ENCODE data around the gene RAB4A. TPM values are rescaled to one million over a fixed set of nuclear protein-coding genes. Genes with fewer than 3 reads are reported as not detected.

Gene RAB4A
- total RNA-seq, 3 donors from 2014 or later, result 27.5 to 47.8 (median 42.1) TPM

GRCh38 chr1:229300099-229300757 is 29.3 kb downstream of the RAB4A start:
- no peaks in the 10 kb centered on the region for H3K9me3 ChIP-seq
- H3K4me1 ChIP-seq, result no peaks in the 10 kb centered on the region
- no peak for DNase-seq (ENCODE audit: low spot score in 2 of 2)
- no peak overlapping the region for H3K27ac ChIP-seq
- TF ChIP-seq CTCF (IDR thresholded peaks at IDR 0.05) (no peak), POLR2AphosphoS5 (IDR thresholded peaks at IDR 0.05) (no peak), POLR2A (IDR thresholded peaks at IDR 0.05) (no peak)
- intact Hi-C loops (cut with DNase I; ENCODE audit: low total_unique reads), result no loop called here
- no peak overlapping the region for H3K4me3 ChIP-seq
- H3K27me3 ChIP-seq, result no peaks in the 10 kb centered on the region
- peaks cover 3% of the 10 kb centered on the region for H3K36me3 ChIP-seq

GRCh38 chr1:229302740-229303139 is 31.8 kb downstream of the RAB4A start:
- peaks cover 3% of the 10 kb centered on the region for H3K36me3 ChIP-seq
- no peak for DNase-seq (ENCODE audit: low spot score in 2 of 2)

GRCh38 chr1:229303855-229304254 is 32.9 kb downstream of the RAB4A start:
- intact Hi-C loops (cut with DNase I; ENCODE audit: low total_unique reads), result no loop called here
- no peak overlapping the region for H3K27ac ChIP-seq
- no peaks in the 10 kb centered on the region for H3K27me3 ChIP-seq
- no peaks in the 10 kb centered on the region for H3K9me3 ChIP-seq
- no peak for TF ChIP-seq POLR2AphosphoS5 (IDR thresholded peaks at IDR 0.05)
- TF ChIP-seq POLR2A (IDR thresholded peaks at IDR 0.05), result no peak
- no peak for TF ChIP-seq CTCF (IDR thresholded peaks at IDR 0.05)
- DNase-seq (ENCODE audit: low spot score in 2 of 2), result no peak
- no peak overlapping the region for H3K4me3 ChIP-seq
- no peaks in the 10 kb centered on the region for H3K36me3 ChIP-seq
- H3K4me1 ChIP-seq, result no peaks in the 10 kb centered on the region

More at GRCh38 chr1:229302740-229303139, 31.8 kb downstream of the RAB4A start:
- Histone ChIP-seq H3K4me3 (no peak overlapping the region), H3K4me1 (no peaks in the 10 kb centered on the region), H3K27me3 (no peaks in the 10 kb centered on the region), H3K27ac (no peak overlapping the region), H3K9me3 (no peaks in the 10 kb centered on the region)
- intact Hi-C loops (cut with DNase I; ENCODE audit: low total_unique reads), result no loop called here
- TF ChIP-seq CTCF (IDR thresholded peaks at IDR 0.05), result no peak
- no peak for TF ChIP-seq POLR2AphosphoS5 (IDR thresholded peaks at IDR 0.05)
- no peak for TF ChIP-seq POLR2A (IDR thresholded peaks at IDR 0.05)

- no peak for DNase-seq (ENCODE audit: low spot score in 2 of 2)
- H3K9me3 ChIP-seq, result no peaks in the 10 kb centered on the region
- no peak overlapping the region for H3K27ac ChIP-seq
- no peaks in the 10 kb centered on the region for H3K27me3 ChIP-seq
- no peaks in the 10 kb centered on the region for H3K36me3 ChIP-seq
- H3K4me3 ChIP-seq, result no peak overlapping the region
- intact Hi-C loops (cut with DNase I; ENCODE audit: low total_unique reads), result no loop called here
- no peaks in the 10 kb centered on the region for H3K4me1 ChIP-seq
- TF ChIP-seq POLR2AphosphoS5 (IDR thresholded peaks at IDR 0.05) (no peak), POLR2A (IDR thresholded peaks at IDR 0.05) (no peak), CTCF (IDR thresholded peaks at IDR 0.05) (no peak)
Observed at GRCh38 chr1:229305392-229305791, 34.5 kb downstream of the RAB4A start.

- intact Hi-C loops (cut with DNase I; ENCODE audit: low total_unique reads), result no loop called here
- H3K4me1 ChIP-seq, result no peaks in the 10 kb centered on the region
- DNase-seq (ENCODE audit: low spot score in 2 of 2), result no peak
- TF ChIP-seq CTCF (IDR thresholded peaks at IDR 0.05) (no peak), POLR2A (IDR thresholded peaks at IDR 0.05) (no peak), POLR2AphosphoS5 (IDR thresholded peaks at IDR 0.05) (no peak)
- no peak overlapping the region for H3K4me3 ChIP-seq
- H3K27me3 ChIP-seq, result no peaks in the 10 kb centered on the region
- H3K9me3 ChIP-seq, result no peaks in the 10 kb centered on the region
- H3K27ac ChIP-seq, result no peak overlapping the region
- no peaks in the 10 kb centered on the region for H3K36me3 ChIP-seq
Observed at GRCh38 chr1:229309074-229309473, 38.2 kb downstream of the RAB4A start.

All from breast epithelium (tissue), 4 donors.